Kidney epithelial cell (primary cell): ENCODE data around the gene FERMT3. TPM values are rescaled to one million over a fixed set of nuclear protein-coding genes. Genes with fewer than 3 reads are reported as not detected.

Experiments
- DNase-seq: peaks from one replicate; pipeline ENCODE4 v3.0.0-alpha.2; 2010; ENCODE audit warnings: low read depth
- H3K27me3 ChIP-seq: 2 replicates; pipeline ENCODE4 v1.6.0; 2011; ENCODE audit warnings: low read length; ENCODE audit not compliant: control insufficient read depth, insufficient read depth
- H3K36me3 ChIP-seq: 2 replicates; pipeline ENCODE4 v1.5.1; 2011; ENCODE audit warnings: low read length; ENCODE audit not compliant: control insufficient read depth, insufficient read depth
- H3K4me3 ChIP-seq: 2 replicates; pipeline ENCODE4 v1.5.1; 2011; ENCODE audit warnings: low read depth, mild to moderate bottlenecking, control low read depth, low read length
- CTCF ChIP-seq: IDR thresholded peaks from 2 replicates; pipeline ENCODE4 v1.5.1; 2011; ENCODE audit warnings: mild to moderate bottlenecking, moderate library complexity, low read length, control low read depth, inconsistent platforms; ENCODE audit not compliant: insufficient read depth, poor library complexity, severe bottlenecking
- total RNA-seq: library from RNA; depleted of rRNA; stranded (reverse); fragments of >200 nt; gene quantifications from 2 replicates; pipeline ENCODE4 v1.2.3, GENCODE V29; 2015

Gene FERMT3
- total RNA-seq, 1 donor from 2014 or later, result 0.25 TPM

- no peak for DNase-seq
- H3K4me3 ChIP-seq, result peak overlapping the region; percentile 77
- peaks cover 2% of the 10 kb centered on the region for H3K36me3 ChIP-seq
- TF ChIP-seq CTCF, result peak; percentile 38
- no peaks in the 10 kb centered on the region for H3K27me3 ChIP-seq
Observed at GRCh38 chr11:64252003-64252872, 45.7 kb downstream of the FERMT3 start.

GRCh38 chr11:64253043-64253442, 46.5 kb downstream of the FERMT3 start:
- Histone ChIP-seq H3K36me3 (peaks cover 2% of the 10 kb centered on the region), H3K4me3 (no peak overlapping the region)
- no peak for TF ChIP-seq CTCF

GRCh38 chr11:64253481-64253880, 47.0 kb downstream of the FERMT3 start:
- DNase-seq, result no peak
- Histone ChIP-seq H3K4me3 (no peak overlapping the region), H3K36me3 (peaks cover 2% of the 10 kb centered on the region), H3K27me3 (no peaks in the 10 kb centered on the region)
- TF ChIP-seq CTCF, result no peak

More at GRCh38 chr11:64253043-64253442, 46.5 kb downstream of the FERMT3 start:
- no peaks in the 10 kb centered on the region for H3K27me3 ChIP-seq
- DNase-seq, result no peak

GRCh38 chr11:64254326-64254725, 47.8 kb downstream of the FERMT3 start:
- TF ChIP-seq CTCF, result no peak
- no peak for DNase-seq
- H3K36me3 ChIP-seq, result peaks cover 2% of the 10 kb centered on the region
- no peaks in the 10 kb centered on the region for H3K27me3 ChIP-seq
- no peak overlapping the region for H3K4me3 ChIP-seq

GRCh38 chr11:64255135-64256128, 48.9 kb downstream of the FERMT3 start:
- no peaks in the 10 kb centered on the region for H3K27me3 ChIP-seq
- TF ChIP-seq CTCF, result no peak
- H3K36me3 ChIP-seq, result peaks cover 2% of the 10 kb centered on the region
- DNase-seq, result no peak
- H3K4me3 ChIP-seq, result no peak overlapping the region
